HCT116 (cell line): ENCODE measurements around the gene ZNF280C. TPM values are rescaled to one million over a fixed set of nuclear protein-coding genes. Genes with fewer than 3 reads are reported as not detected.

Source experiments
- ATAC-seq: fragments of 200-7000 bp; cut with Tn5 transposase; 2 replicates; pipeline ENCODE4 v1.9.1; 2020; ENCODE audit warnings: mild to moderate bottlenecking, moderate library complexity
- BruUV-seq: library from RNA; stranded (reverse); fragments of 400-500 nt; replicated peaks from 2 replicates; lab custom pipeline; 2021; lab: Mats Ljungman, UMichigan
- CTCF ChIA-PET: fragments of 300-600 bp; sonication (Branson Sonifier 250); formaldehyde crosslinking; loops from one replicate; lab custom pipeline; 2021; ENCODE audit warnings: antibody characterized with exemption; lab: Charles Lee
- POLR2A ChIA-PET: fragments of 300-600, 350-600 bp; sonication (Branson Sonifier 250); formaldehyde crosslinking; loops from one replicate; lab custom pipeline; 2021; ENCODE audit warnings: antibody characterized with exemption; lab: Charles Lee
- RAD21 ChIA-PET, 2 experiments: fragments of 300-600 bp; sonication (Branson Sonifier 250); formaldehyde crosslinking; loops; one replicate each; lab custom pipeline; 2023; ENCODE audit warnings: low total read pairs in 2 of 2; ENCODE audit not compliant: uncharacterized antibody in 2 of 2, unreplicated experiment in 2 of 2, low non-redundant PET in 1 of 2; lab: Charles Lee
- DNase-seq: peaks from one replicate; pipeline ENCODE4 v3.0.0-alpha.2; 2010; ENCODE audit warnings: low read depth, low spot score
- H2AFZ ChIP-seq: fragments of 200-600 bp; shearing (Covaris generic), sonication (generic); 2 replicates; pipeline ENCODE4 v1.6.1; 2017; ENCODE audit warnings: low read depth, mixed run types, mixed read lengths, antibody characterized with exemption, low read length; ENCODE audit not compliant: poor library complexity, severe bottlenecking
- H3K27ac ChIP-seq: 2 replicates; pipeline ENCODE4 v1.5.1; 2012; ENCODE audit warnings: low read depth, low read length
- H3K27me3 ChIP-seq: fragments of 200-600 bp; sonication (generic); 2 replicates; pipeline ENCODE4 v1.6.1; 2016; ENCODE audit warnings: mixed run types, low read length, mixed read lengths; ENCODE audit not compliant: insufficient read depth
- H3K36me3 ChIP-seq, 2 experiments: fragments of 200-500 bp in 1 of 2; fragments of 200-600 bp in 1 of 2; sonication (Bioruptor generic) in 1 of 2; sonication (generic) in 1 of 2; 2 replicates each; pipeline versions ENCODE4 v1.5.1 to v1.6.1; 2014 to 2016; ENCODE audit warnings: low read length in 2 of 2, inconsistent platforms in 1 of 2, mixed read lengths in 1 of 2, mixed run types in 1 of 2; ENCODE audit not compliant: insufficient read depth in 2 of 2, control insufficient read depth in 1 of 2
- H3K4me1 ChIP-seq, 2 experiments: fragments of 200-600 bp in 1 of 2; sonication (generic) in 1 of 2; 2 replicates each; pipeline versions ENCODE4 v1.5.1 to v1.6.1; 2012 to 2017; ENCODE audit warnings: low read length in 2 of 2, inconsistent platforms in 1 of 2, mild to moderate bottlenecking in 1 of 2, mixed read lengths in 1 of 2, mixed run types in 1 of 2, moderate library complexity in 1 of 2; ENCODE audit not compliant: insufficient read depth in 2 of 2, control insufficient read depth in 1 of 2
- H3K4me2 ChIP-seq: fragments of 200-600 bp; sonication (generic); 2 replicates; pipeline ENCODE4 v1.6.1; 2017; ENCODE audit warnings: mixed run types, low read length, mixed read lengths
- H3K4me3 ChIP-seq, 2 experiments: fragments of 200-600 bp in 1 of 2; sonication (generic) in 1 of 2; replicated peaks in 1 of 2; 2 replicates each; pipeline ENCODE4 v1.5.1; 2011 to 2016; ENCODE audit warnings: low read length in 2 of 2, control low read depth in 1 of 2, low read depth in 1 of 2, mild to moderate bottlenecking in 1 of 2, mixed read lengths in 1 of 2, mixed run types in 1 of 2
- H3K79me2 ChIP-seq: fragments of 200-600 bp; sonication (generic); 2 replicates; pipeline ENCODE4 v1.6.1; 2017; ENCODE audit warnings: mild to moderate bottlenecking, mixed run types, low read length, moderate library complexity, mixed read lengths; ENCODE audit not compliant: insufficient read depth
- H3K9ac ChIP-seq: fragments of 200-600 bp; sonication (generic); 2 replicates; pipeline ENCODE4 v1.6.1; 2016; ENCODE audit warnings: low read length, mixed read lengths
- H3K9me2 ChIP-seq: fragments of 200-600 bp; sonication (generic), shearing (Covaris generic); 2 replicates; pipeline ENCODE4 v1.6.1; 2017; ENCODE audit warnings: mixed run types, mild to moderate bottlenecking, moderate library complexity; ENCODE audit not compliant: insufficient read depth
- H3K9me3 ChIP-seq, 2 experiments: fragments of 200-500 bp in 1 of 2; fragments of 200-600 bp in 1 of 2; sonication (Bioruptor generic) in 1 of 2; sonication (generic) in 1 of 2; 2 replicates each; pipeline ENCODE4 v1.6.1; 2014 to 2017; ENCODE audit warnings: low read length in 2 of 2, mixed read lengths in 2 of 2, inconsistent platforms in 1 of 2, low read depth in 1 of 2, mild to moderate bottlenecking in 1 of 2, mixed run types in 1 of 2, moderate library complexity in 1 of 2; ENCODE audit not compliant: control insufficient read depth in 1 of 2, insufficient read depth in 1 of 2
- H4K20me1 ChIP-seq: fragments of 200-600 bp; sonication (generic), shearing (Covaris generic); 2 replicates; pipeline ENCODE4 v1.6.1; 2017; ENCODE audit warnings: mixed run types, mild to moderate bottlenecking, moderate library complexity; ENCODE audit not compliant: insufficient read depth
- CBX3 ChIP-seq: IDR thresholded peaks from 2 replicates; pipeline ENCODE4 v1.6.1; 2012; ENCODE audit warnings: low read depth
- ELF1 ChIP-seq: IDR thresholded peaks from 2 replicates; pipeline ENCODE4 v1.6.1; 2012; ENCODE audit warnings: low read depth, borderline replicate concordance
- EZH2 ChIP-seq: fragments of 200-600 bp; sonication (generic); IDR thresholded peaks from 2 replicates; pipeline ENCODE4 v1.6.1; 2017; ENCODE audit warnings: antibody characterized with exemption, mixed run types
- EZH2phosphoT487 ChIP-seq: fragments of 200-600 bp; IDR thresholded peaks from 2 replicates; pipeline ENCODE4 v1.6.1; 2018; ENCODE audit warnings: antibody characterized with exemption, borderline replicate concordance
- SIN3A ChIP-seq: IDR thresholded peaks from 2 replicates; pipeline ENCODE4 v1.6.1; 2012; ENCODE audit warnings: low read depth
- TCF7L2 ChIP-seq: IDR thresholded peaks from 2 replicates; pipeline ENCODE4 v1.7.0; 2011; ENCODE audit warnings: borderline replicate concordance, inconsistent platforms; ENCODE audit not compliant: insufficient read depth, insufficient read length; ENCODE audit errors: extremely low read depth
- ZBTB33 ChIP-seq: IDR thresholded peaks from 2 replicates; pipeline ENCODE4 v1.6.1; 2011; ENCODE audit warnings: mild to moderate bottlenecking, low read length, moderate library complexity; ENCODE audit not compliant: insufficient replicate concordance; ENCODE audit errors: extremely low read depth
- ZFX ChIP-seq: fragments of 450-650 bp; IDR thresholded peaks from 2 replicates; pipeline ENCODE4 v1.6.1; 2017
- ZNF274 ChIP-seq: fragments of 200-500 bp; sonication (Bioruptor generic); IDR thresholded peaks from 2 replicates; pipeline ENCODE4 v1.6.1; 2014; ENCODE audit warnings: mild to moderate bottlenecking, low read depth, low read length, inconsistent platforms
- intact Hi-C: fragments of 100-400 bp; cut with micrococcal nuclease; formaldehyde crosslinking; loops from 2 replicates; pipeline ENCODE4 v1.10.0; 2022
- total RNA-seq: library from RNA; stranded (reverse); gene quantifications from one replicate; pipeline ENCODE4 v1.2.1, GENCODE V29; 2021; ENCODE audit not compliant: unreplicated experiment

Gene ZNF280C
- total RNA-seq, 1 experiment from 2014 or later = 12.3 TPM

GRCh38 chrX:130190801-130191200 is 77.9 kb downstream of the ZNF280C start (continued):
- TF ChIP-seq SIN3A = no peak
- TF ChIP-seq TCF7L2 = no peak
- no peak for TF ChIP-seq EZH2phosphoT487
- no peak for TF ChIP-seq ELF1
- no peak for TF ChIP-seq ZNF274
- no peak for TF ChIP-seq ZBTB33
- no peak for TF ChIP-seq CBX3
- no peak for TF ChIP-seq ZFX
- TF ChIP-seq EZH2 = no peak

GRCh38 chrX:130186651-130187050 is 82.0 kb downstream of the ZNF280C start:
- ChIA-PET RAD21 (no interaction called here), CTCF (no interaction called here), POLR2A (no interaction called here)
- Histone ChIP-seq H3K9me3 (no peaks in the 10 kb centered on the region), H3K4me1 (no peaks in the 10 kb centered on the region), H3K9me2 (no peaks in the 10 kb centered on the region), H3K79me2 (no peaks in the 10 kb centered on the region), H3K27ac (no peak overlapping the region), H2AFZ (no peak overlapping the region), H3K9ac (no peak overlapping the region), H3K36me3 (no peaks in the 10 kb centered on the region), H3K27me3 (no peaks in the 10 kb centered on the region), H3K4me3 (no peak overlapping the region), H4K20me1 (no peaks in the 10 kb centered on the region), H3K4me2 (no peak overlapping the region)
- intact Hi-C loops = no loop called here
- ATAC-seq (no peak), DNase-seq (no peak)
- TF ChIP-seq ZBTB33 (no peak), SIN3A (no peak), EZH2phosphoT487 (no peak)
- no TSS peak for BruUV-seq
